RWPE2 (cell line): ENCODE data around the gene MYPOP.

ENCODE experiments used
- ATAC-seq: fragments of 200-7000 bp; cut with Tn5 transposase; 3 replicates; pipeline ENCODE4 v1.9.1; 2021; ENCODE audit warnings: low read depth
- DNase-seq: peaks from one replicate; pipeline ENCODE4 v3.0.0-alpha.2; 2020; ENCODE audit warnings: low spot score
- H3K27ac ChIP-seq: fragments of 450-650 bp; 2 replicates; pipeline ENCODE4 v1.5.1; 2017; ENCODE audit warnings: mild to moderate bottlenecking; ENCODE audit not compliant: poor library complexity, severe bottlenecking
- H3K27me3 ChIP-seq: fragments of 250-450 bp; sonication (Bioruptor Pico); 2 replicates; pipeline ENCODE4 v1.5.1; 2021; ENCODE audit warnings: mild to moderate bottlenecking, moderate library complexity; ENCODE audit not compliant: insufficient read depth, poor library complexity, severe bottlenecking
- H3K36me3 ChIP-seq: fragments of 250-450 bp; sonication (Bioruptor Pico); 2 replicates; pipeline ENCODE4 v1.5.1; 2020; ENCODE audit warnings: low read depth, mild to moderate bottlenecking, moderate library complexity
- H3K4me1 ChIP-seq: fragments of 250-450 bp; sonication (Bioruptor Pico); 2 replicates; pipeline ENCODE4 v1.5.1; 2021; ENCODE audit warnings: mild to moderate bottlenecking, moderate library complexity; ENCODE audit not compliant: insufficient read depth, poor library complexity, severe bottlenecking
- H3K4me3 ChIP-seq: fragments of 250-450 bp; sonication (Bioruptor Pico); 2 replicates; pipeline ENCODE4 v1.5.1; 2021; ENCODE audit warnings: mild to moderate bottlenecking, moderate library complexity; ENCODE audit not compliant: severe bottlenecking
- H3K9me3 ChIP-seq: fragments of 250-450 bp; sonication (Bioruptor Pico); 2 replicates; pipeline ENCODE4 v1.5.1; 2021; ENCODE audit warnings: mild to moderate bottlenecking, moderate library complexity; ENCODE audit not compliant: severe bottlenecking
- CTCF ChIP-seq: fragments of 450-650 bp; IDR thresholded peaks from one replicate; pipeline ENCODE4 v1.5.1; 2017; ENCODE audit warnings: mild to moderate bottlenecking, moderate library complexity; ENCODE audit not compliant: poor library complexity, severe bottlenecking

The MYPOP gene

DNA sequence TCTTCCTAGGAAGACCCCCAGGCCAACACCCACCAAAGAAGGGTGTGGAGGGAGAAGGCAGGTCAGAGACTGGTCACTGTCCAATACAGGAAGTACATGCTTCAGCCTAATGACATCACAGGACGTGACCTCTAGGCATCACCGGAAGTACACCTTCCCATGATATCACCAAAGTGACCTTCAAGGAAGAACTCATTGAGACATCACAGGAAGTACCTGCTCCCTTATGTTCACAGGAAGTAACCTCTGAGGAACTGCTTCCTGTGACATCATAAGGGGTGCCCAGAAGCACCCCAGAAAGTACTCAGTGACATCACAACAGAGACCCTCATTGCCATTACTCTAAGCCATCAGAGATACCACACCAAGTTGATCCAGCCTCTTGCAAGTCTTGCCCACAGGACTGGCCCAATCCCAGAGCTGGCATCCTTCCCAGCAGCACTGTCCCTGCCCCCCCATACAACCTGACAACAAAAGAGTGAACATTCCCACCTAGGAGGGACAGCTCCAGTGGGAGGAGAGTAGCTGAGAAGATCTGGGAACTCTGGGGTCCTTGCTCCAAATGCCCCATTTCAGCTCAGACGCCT lies 36.4 kb upstream of the MYPOP start:
- no peaks in the 10 kb centered on the region for H3K4me1 ChIP-seq
- H3K27ac ChIP-seq, result no peak overlapping the region
- no peaks in the 10 kb centered on the region for H3K9me3 ChIP-seq
- TF ChIP-seq CTCF, result no peak
- DNase-seq (no peak), ATAC-seq (no peak)
- no peaks in the 10 kb centered on the region for H3K27me3 ChIP-seq
- no peaks in the 10 kb centered on the region for H3K36me3 ChIP-seq
- no peak overlapping the region for H3K4me3 ChIP-seq

DNA sequence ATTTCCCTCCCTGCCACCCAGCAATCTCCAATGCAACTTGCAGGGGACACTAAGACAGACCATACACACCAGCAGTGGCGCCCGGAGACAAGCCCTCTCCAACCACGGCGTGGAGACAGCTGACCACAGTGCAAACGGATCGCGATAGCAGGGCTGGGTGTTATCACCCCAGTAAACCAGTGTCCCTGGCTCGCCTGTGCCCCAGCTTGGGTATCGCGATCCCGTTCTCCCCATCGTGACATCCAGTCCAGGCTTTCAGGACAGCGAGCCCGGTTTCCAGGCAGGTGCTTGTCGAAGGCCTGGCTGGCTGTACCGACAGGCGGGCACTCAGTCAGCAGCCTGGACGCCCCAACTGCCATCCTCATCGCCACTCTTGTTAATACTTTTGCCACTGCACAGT lies 32.9 kb upstream of the MYPOP start:
- Histone ChIP-seq H3K9me3 (no peaks in the 10 kb centered on the region), H3K36me3 (no peaks in the 10 kb centered on the region), H3K4me1 (no peaks in the 10 kb centered on the region), H3K27ac (no peak overlapping the region), H3K4me3 (no peak overlapping the region), H3K27me3 (no peaks in the 10 kb centered on the region)
- DNase-seq, result no peak
- no peak for TF ChIP-seq CTCF
- ATAC-seq, result no peak

DNA sequence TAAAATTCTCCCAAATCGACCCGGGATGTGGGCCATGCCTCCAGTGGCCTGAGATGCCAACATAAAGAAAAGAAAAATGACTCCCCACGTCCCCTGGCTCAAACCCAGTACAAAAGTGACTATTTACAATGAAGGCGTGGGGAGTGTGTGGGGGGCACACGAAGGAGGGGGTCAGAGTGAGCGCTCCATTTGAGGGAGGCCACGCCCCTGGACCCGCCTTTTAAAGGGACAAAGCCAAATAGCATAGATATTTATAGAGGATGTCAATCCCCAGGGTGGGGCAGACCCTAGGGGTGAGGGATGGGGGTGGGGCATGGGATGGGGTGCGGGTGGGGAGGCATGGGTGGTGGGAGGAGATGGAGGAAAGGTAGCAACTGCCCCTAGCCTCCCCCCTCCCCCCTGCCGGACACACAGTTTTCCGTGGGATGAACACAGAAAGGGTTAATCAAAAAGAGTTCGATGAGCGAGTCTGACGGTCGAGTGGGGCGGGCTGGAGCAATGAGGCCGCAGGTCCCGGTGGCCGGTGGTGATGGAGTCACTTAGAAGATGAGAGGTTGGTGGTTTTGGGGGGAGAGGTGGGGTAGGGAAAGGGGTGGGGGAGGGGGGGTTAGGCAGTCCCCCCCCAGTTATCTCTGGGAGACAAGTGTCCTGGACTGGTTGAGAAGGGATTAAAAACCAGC lies 32.3 kb upstream of the MYPOP start:
- ATAC-seq (no peak), DNase-seq (no peak)
- Histone ChIP-seq H3K36me3 (no peaks in the 10 kb centered on the region), H3K9me3 (no peaks in the 10 kb centered on the region), H3K27ac (no peak overlapping the region), H3K4me3 (no peak overlapping the region), H3K4me1 (no peaks in the 10 kb centered on the region), H3K27me3 (no peaks in the 10 kb centered on the region)
- no peak for TF ChIP-seq CTCF

DNA sequence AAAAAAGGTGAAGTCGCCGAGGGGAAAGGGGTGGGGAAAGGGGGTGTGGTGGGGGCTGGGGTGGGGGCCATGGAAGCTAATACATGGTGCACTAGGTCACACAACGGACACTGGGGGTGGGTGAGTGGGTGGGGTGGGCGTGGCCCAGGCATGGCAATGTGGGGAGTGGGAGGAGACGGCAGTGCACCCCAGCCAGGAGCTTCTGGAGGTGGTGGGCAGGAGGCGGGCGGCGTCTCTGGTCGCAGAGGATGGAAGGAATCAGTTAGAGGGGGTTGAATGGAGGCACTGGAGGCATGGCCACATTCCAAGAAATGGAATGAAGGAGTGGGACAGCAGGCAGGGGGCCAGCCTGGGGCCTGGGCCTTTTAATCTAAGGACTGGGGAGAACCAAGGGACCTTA lies 31.3 kb upstream of the MYPOP start:
- no peak overlapping the region for H3K27ac ChIP-seq
- H3K4me1 ChIP-seq, result no peaks in the 10 kb centered on the region
- no peak overlapping the region for H3K4me3 ChIP-seq
- DNase-seq (no peak), ATAC-seq (no peak)
- TF ChIP-seq CTCF, result no peak
- no peaks in the 10 kb centered on the region for H3K27me3 ChIP-seq
- H3K9me3 ChIP-seq, result no peaks in the 10 kb centered on the region
- no peaks in the 10 kb centered on the region for H3K36me3 ChIP-seq

- Histone ChIP-seq H3K4me1 (no peaks in the 10 kb centered on the region), H3K27me3 (no peaks in the 10 kb centered on the region), H3K4me3 (no peak overlapping the region), H3K36me3 (no peaks in the 10 kb centered on the region), H3K27ac (no peak overlapping the region), H3K9me3 (no peaks in the 10 kb centered on the region)
- no peak for ATAC-seq
- TF ChIP-seq CTCF, result no peak
- no peak for DNase-seq
Observed at GRCh38 chr19:45931055-45931454, 28.6 kb upstream of the MYPOP start.
